T-cell (primary cell): ENCODE data around the gene SEL1L3. TPM values are rescaled to one million over a fixed set of nuclear protein-coding genes. Genes with fewer than 3 reads are reported as not detected.

Experiments used
- ATAC-seq, 4 experiments: fragments of 200-7000 bp in 3 of 4; fragments of 150-1000 bp in 1 of 4; cut with Tn5 transposase; replicated peaks in 1 of 4; 1 replicate in 3 of 4; 2 replicates in 1 of 4; pipeline ENCODE4 v1.10.0; 2021; ENCODE audit warnings: moderate library complexity in 3 of 4, mild to moderate bottlenecking in 2 of 4, moderate number of reproducible peaks in 1 of 4
- CTCF ChIA-PET, 2 donors: fragments of 300-600 bp; sonication (Branson Sonifier 250); formaldehyde crosslinking; loops; one replicate each; lab custom pipeline; 2022; ENCODE audit warnings: antibody characterized with exemption in 2 of 2; lab: Charles Lee
- POLR2A ChIA-PET, 2 donors: fragments of 300-600 bp; sonication (Branson Sonifier 250); formaldehyde crosslinking; loops; one replicate each; lab custom pipeline; 2022; ENCODE audit warnings: antibody characterized with exemption in 2 of 2; lab: Charles Lee
- DNase-seq, 35 experiments: peaks; one replicate each; pipeline versions ENCODE4 v3.0.0 to v3.0.0-alpha.2; 2013 to 2023
- H3K27ac ChIP-seq: one replicate; pipeline ENCODE4 v1.5.1; 2013; ENCODE audit warnings: low read length
- H3K27me3 ChIP-seq, 2 experiments: replicated peaks in 1 of 2; 1 replicate in 1 of 2; 2 replicates in 1 of 2; pipeline versions ENCODE4 v1.6.1 to v1.7.0; 2013; ENCODE audit warnings: low read length in 1 of 2, mixed read lengths in 1 of 2; ENCODE audit not compliant: control insufficient read depth in 2 of 2, insufficient read depth in 2 of 2; ENCODE audit errors: extremely low read depth in 1 of 2
- H3K36me3 ChIP-seq, 2 donors: 1 replicate in 1 of 2; 2 replicates in 1 of 2; pipeline versions ENCODE4 v1.6.1 to v1.7.0; 2013; ENCODE audit warnings: low read length in 1 of 2; ENCODE audit not compliant: control insufficient read depth in 2 of 2, insufficient read depth in 1 of 2; ENCODE audit errors: extremely low read depth in 1 of 2
- H3K4me1 ChIP-seq, 2 experiments: 1 replicate in 1 of 2; 2 replicates in 1 of 2; pipeline versions ENCODE4 v1.6.1 to v1.7.0; 2013; ENCODE audit warnings: low read length in 2 of 2, mixed read lengths in 1 of 2; ENCODE audit not compliant: insufficient read depth in 2 of 2, control insufficient read depth in 1 of 2; ENCODE audit errors: extremely low read depth in 1 of 2
- H3K4me3 ChIP-seq, 2 donors: 1 replicate in 1 of 2; 2 replicates in 1 of 2; pipeline versions ENCODE4 v1.5.1 to v1.7.0; 2013; ENCODE audit warnings: mild to moderate bottlenecking in 2 of 2, low read length in 1 of 2, moderate library complexity in 1 of 2; ENCODE audit not compliant: control insufficient read depth in 1 of 2; ENCODE audit errors: extremely low read depth in 1 of 2
- H3K9me3 ChIP-seq: 2 replicates; pipeline ENCODE4 v1.7.0; 2013
- H3K27ac Mint-ChIP-seq, 2 donors: one replicate each; pipeline ENCODE4 v1.8.0; 2020 to 2021; ENCODE audit warnings: mild to moderate bottlenecking in 2 of 2, mixed read lengths in 2 of 2
- H3K27me3 Mint-ChIP-seq, 2 donors: one replicate each; pipeline ENCODE4 v1.8.0; 2021 to 2022; ENCODE audit warnings: mixed read lengths in 2 of 2
- H3K36me3 Mint-ChIP-seq: one replicate; pipeline ENCODE4 v1.8.0; 2021; ENCODE audit warnings: mixed read lengths
- H3K4me1 Mint-ChIP-seq, 3 donors: one replicate each; pipeline ENCODE4 v1.8.0; 2020 to 2022; ENCODE audit warnings: mixed read lengths in 3 of 3, mild to moderate bottlenecking in 1 of 3
- H3K4me3 Mint-ChIP-seq, 3 donors: one replicate each; pipeline ENCODE4 v1.8.0; 2020 to 2022; ENCODE audit warnings: mild to moderate bottlenecking in 3 of 3, mixed read lengths in 3 of 3, moderate library complexity in 3 of 3
- H3K9me3 Mint-ChIP-seq, 3 donors: one replicate each; pipeline ENCODE4 v1.8.0; 2020 to 2022; ENCODE audit warnings: mixed read lengths in 3 of 3
- WGBS: methylation state at CpG from one replicate; pipeline ENCODE4 v1.1.5; 2013; ENCODE audit warnings: missing lambda C conversion rate; ENCODE audit not compliant: insufficient coverage; 5-methylcytosine and 5-hydroxymethylcytosine counted together
- total RNA-seq, 35 experiments: library from RNA in 6 of 35; stranded (reverse) in 6 of 35; fragments of 120-200 nt in 1 of 35; gene quantifications; one replicate each; pipeline versions ENCODE4 v1.2.1 to v1.2.4 and lab custom pipeline; 2013 to 2026

Gene SEL1L3
- total RNA-seq, 5 donors from 2014 or later (not counting 1 experiment from before 2014, with no cell fraction given): 43.6 to 69.9 (median 50.1) TPM

DNA sequence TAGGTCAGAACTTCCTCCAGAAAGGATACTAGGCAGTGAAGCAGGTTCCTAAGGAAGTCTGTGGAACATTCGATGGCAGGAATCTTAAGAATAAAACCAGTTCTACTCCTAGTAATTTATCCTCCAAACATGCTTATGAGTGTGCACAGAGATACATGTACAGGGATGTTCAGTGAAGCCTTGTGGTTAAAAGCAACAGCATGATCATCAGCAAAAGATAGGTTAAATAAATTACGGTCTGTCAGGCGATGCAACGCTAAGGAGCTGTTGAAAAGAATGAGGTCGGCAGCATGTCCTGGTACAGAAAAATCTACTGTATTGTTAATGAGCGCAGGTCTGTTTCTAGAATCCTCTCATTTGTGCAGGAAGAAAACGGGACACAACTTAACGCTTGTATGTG, 23.6 kb downstream of the SEL1L3 start:
- peaks cover 0 to 4% of the 10 kb centered on the region in 2 donors for H3K36me3 ChIP-seq
- Mint-ChIP-seq H3K27me3 (no peaks in the 10 kb centered on the region), H3K36me3 (peaks cover 49% of the 10 kb centered on the region), H3K4me1 (peaks cover 36 to 57% (median 47%) of the 10 kb centered on the region in 3 donors), H3K9me3 (no peaks in the 10 kb centered on the region), H3K4me3 (no peak overlapping the region), H3K27ac (no peak overlapping the region)
- DNase-seq (no peak), ATAC-seq (no peak)
- H3K27me3 ChIP-seq: no peaks in the 10 kb centered on the region
- H3K27ac ChIP-seq: no peak overlapping the region
- ChIA-PET POLR2A (no interaction called here), CTCF (interaction anchor here (0.6 to 1.5 kb wide), 2 partner anchors 15 to 571 kb away, joined by 3 read pairs; no protein-coding TSS in a partner anchor)
- no peaks in the 10 kb centered on the region for H3K9me3 ChIP-seq
- peaks cover 0 to 25% of the 10 kb centered on the region in 2 experiments for H3K4me1 ChIP-seq
- H3K4me3 ChIP-seq: no peak overlapping the region
- WGBS: 93% methylated on average over 3 of the region's 8 CpGs

GRCh38 chr4:25838526-25838925, 24.3 kb downstream of the SEL1L3 start:
- ATAC-seq: no peak
- peaks cover 0 to 8% of the 10 kb centered on the region in 2 donors for H3K36me3 ChIP-seq
- H3K4me1 Mint-ChIP-seq: peaks cover 30 to 50% (median 40%) of the 10 kb centered on the region in 3 donors

GRCh38 chr4:25837107-25837506, 25.7 kb downstream of the SEL1L3 start:
- no peaks in the 10 kb centered on the region for H3K9me3 Mint-ChIP-seq

More at GRCh38 chr4:25838526-25838925, 24.3 kb downstream of the SEL1L3 start:
- no CpG with 5 or more reads among the region's 8 CpGs for WGBS
- DNase-seq: no peak
- Histone ChIP-seq H3K27me3 (no peaks in the 10 kb centered on the region), H3K4me3 (no peak overlapping the region), H3K27ac (no peak overlapping the region), H3K9me3 (no peaks in the 10 kb centered on the region), H3K4me1 (peaks cover 0 to 20% of the 10 kb centered on the region in 2 experiments)
- CTCF ChIA-PET: interaction anchor here (0.6 to 1.5 kb wide), 4 partner anchors 16 to 572 kb away, joined by 3 to 5 read pairs (median 4); no protein-coding TSS in a partner anchor
- H3K27me3 Mint-ChIP-seq: no peaks in the 10 kb centered on the region
- POLR2A ChIA-PET: no interaction called here
- no peak overlapping the region for H3K4me3 Mint-ChIP-seq
- H3K36me3 Mint-ChIP-seq: peaks cover 50% of the 10 kb centered on the region
- H3K9me3 Mint-ChIP-seq: no peaks in the 10 kb centered on the region
- no peak overlapping the region for H3K27ac Mint-ChIP-seq

DNA sequence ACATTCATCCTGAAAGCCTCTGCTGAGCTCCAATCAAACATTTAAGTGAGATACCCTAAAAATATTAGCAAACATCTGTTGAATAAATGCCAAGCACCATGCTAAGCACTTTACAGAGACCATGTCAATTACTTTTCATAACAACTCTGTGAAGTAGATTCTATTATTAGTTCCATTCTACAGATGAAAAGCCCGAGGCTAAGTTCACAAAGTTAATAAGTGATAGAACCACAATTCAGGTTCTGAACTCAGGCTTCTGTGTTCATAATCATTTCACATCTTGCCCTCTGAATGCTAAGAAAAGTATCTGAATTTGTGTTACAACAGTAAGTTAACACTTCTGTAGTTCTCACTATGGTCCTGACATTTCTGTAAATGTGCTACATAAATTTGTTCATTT, 27.4 kb downstream of the SEL1L3 start:
- H3K27ac Mint-ChIP-seq: no peak overlapping the region
- DNase-seq: no peak
- Histone ChIP-seq H3K36me3 (peaks cover 0 to 17% of the 10 kb centered on the region in 2 donors), H3K4me3 (no peak overlapping the region), H3K4me1 (no peaks in the 10 kb centered on the region), H3K27me3 (no peaks in the 10 kb centered on the region), H3K9me3 (no peaks in the 10 kb centered on the region), H3K27ac (no peak overlapping the region)
- peaks cover 17 to 30% (median 17%) of the 10 kb centered on the region in 3 donors for H3K4me1 Mint-ChIP-seq
- ChIA-PET CTCF (interaction anchor here in 1 of 2 donors (0.8 kb wide), 1 partner anchor 98 kb away, joined by 3 read pairs; no protein-coding TSS in a partner anchor), POLR2A (interaction anchor here in 1 of 2 donors (0.5 kb wide), 1 partner anchor 71 kb away, joined by 4 read pairs; no protein-coding TSS in a partner anchor)
- WGBS: no CpG with 5 or more reads among the region's 1 CpG
- H3K36me3 Mint-ChIP-seq: peaks cover 62% of the 10 kb centered on the region
- no peak overlapping the region for H3K4me3 Mint-ChIP-seq
- ATAC-seq: no peak
- H3K27me3 Mint-ChIP-seq: no peaks in the 10 kb centered on the region
- H3K9me3 Mint-ChIP-seq: no peaks in the 10 kb centered on the region

More at GRCh38 chr4:25837107-25837506, 25.7 kb downstream of the SEL1L3 start:
- H3K27me3 ChIP-seq: no peaks in the 10 kb centered on the region
- POLR2A ChIA-PET: no interaction called here
- no peak for ATAC-seq
- peaks cover 0 to 5% of the 10 kb centered on the region in 2 experiments for H3K4me1 ChIP-seq
- Mint-ChIP-seq H3K27me3 (no peaks in the 10 kb centered on the region), H3K4me3 (no peak overlapping the region), H3K4me1 (peaks cover 19 to 36% (median 28%) of the 10 kb centered on the region in 3 donors), H3K27ac (no peak overlapping the region), H3K36me3 (peaks cover 54% of the 10 kb centered on the region)
- no peak overlapping the region for H3K27ac ChIP-seq
- peaks cover 0 to 14% of the 10 kb centered on the region in 2 donors for H3K36me3 ChIP-seq
- WGBS: 89% methylated on average over 1 of the region's 4 CpGs
- DNase-seq: no peak
- no peaks in the 10 kb centered on the region for H3K9me3 ChIP-seq
- no peak overlapping the region for H3K4me3 ChIP-seq
- CTCF ChIA-PET: interaction anchor here (0.6 to 1.3 kb wide), 2 partner anchors 18 to 87 kb away, joined by 3 to 5 read pairs; no protein-coding TSS in a partner anchor

GRCh38 chr4:25834411-25835107, 28.2 kb downstream of the SEL1L3 start:
- H3K36me3 Mint-ChIP-seq: peaks cover 69% of the 10 kb centered on the region
- DNase-seq (no peak), ATAC-seq (no peak)
- WGBS: 100% methylated on average over 4 of the region's 5 CpGs
- no peaks in the 10 kb centered on the region for H3K9me3 ChIP-seq
- H3K27ac Mint-ChIP-seq: no peak overlapping the region
- H3K4me3 ChIP-seq: no peak overlapping the region
- POLR2A ChIA-PET: interaction anchor here in 1 of 2 donors (0.5 kb wide), 1 partner anchor 72 kb away, joined by 4 read pairs; no protein-coding TSS in a partner anchor
- peaks cover 15 to 28% (median 17%) of the 10 kb centered on the region in 3 donors for H3K4me1 Mint-ChIP-seq
- H3K27ac ChIP-seq: no peak overlapping the region
- CTCF ChIA-PET: no interaction called here
- H3K9me3 Mint-ChIP-seq: no peaks in the 10 kb centered on the region
- H3K27me3 Mint-ChIP-seq: no peaks in the 10 kb centered on the region
- H3K4me1 ChIP-seq: no peaks in the 10 kb centered on the region
- H3K36me3 ChIP-seq: peaks cover 0 to 22% of the 10 kb centered on the region in 2 donors
- H3K4me3 Mint-ChIP-seq: no peak overlapping the region
- H3K27me3 ChIP-seq: no peaks in the 10 kb centered on the region

DNA sequence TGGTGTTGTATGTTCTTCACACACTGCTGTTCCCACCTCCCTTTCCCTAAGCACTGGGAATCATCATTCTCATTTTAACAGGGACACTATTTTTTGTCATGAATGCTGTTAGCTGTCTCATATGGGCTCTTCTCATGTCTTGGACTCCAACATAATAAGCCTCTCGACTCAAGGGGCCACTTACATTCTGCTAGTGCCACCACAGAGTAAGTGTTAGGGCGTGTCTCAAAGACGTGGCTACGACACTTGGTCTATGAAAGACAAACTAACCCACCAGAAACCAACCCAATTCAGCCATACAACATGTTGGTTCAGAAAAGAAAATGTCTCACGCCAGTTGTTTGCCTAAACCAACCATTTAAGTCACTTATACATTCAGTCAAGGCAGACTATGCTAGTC, 32.2 kb downstream of the SEL1L3 start:
- no peak for DNase-seq
- Histone ChIP-seq H3K27me3 (no peaks in the 10 kb centered on the region), H3K27ac (no peak overlapping the region), H3K9me3 (no peaks in the 10 kb centered on the region), H3K4me1 (no peaks in the 10 kb centered on the region), H3K36me3 (peaks cover 0 to 27% of the 10 kb centered on the region in 2 donors), H3K4me3 (no peak overlapping the region)
- ATAC-seq: no peak
- Mint-ChIP-seq H3K36me3 (peaks cover 63% of the 10 kb centered on the region), H3K27me3 (no peaks in the 10 kb centered on the region), H3K27ac (no peak overlapping the region), H3K4me3 (no peak overlapping the region), H3K9me3 (no peaks in the 10 kb centered on the region), H3K4me1 (peaks cover 8 to 12% (median 11%) of the 10 kb centered on the region in 3 donors)
- ChIA-PET CTCF (no interaction called here), POLR2A (no interaction called here)
- WGBS: 60% methylated on average over 1 of the region's 5 CpGs
